Mononuclear cell (primary cell): ENCODE measurements around the gene DICER1. TPM values are rescaled to one million over a fixed set of nuclear protein-coding genes. Genes with fewer than 3 reads are reported as not detected.

Source experiments
- H3K27me3 ChIP-seq: 2 replicates; pipeline ENCODE4 v1.6.0; 2011; ENCODE audit warnings: low read length, control low read depth; ENCODE audit not compliant: insufficient read depth
- H3K4me1 ChIP-seq: 2 replicates; pipeline ENCODE4 v1.5.1; 2011; ENCODE audit warnings: mild to moderate bottlenecking, low read length, control low read depth; ENCODE audit not compliant: insufficient read depth
- H3K4me3 ChIP-seq: 2 replicates; pipeline ENCODE4 v1.5.1; 2011; ENCODE audit warnings: mild to moderate bottlenecking, low read length, moderate library complexity
- H3K9me3 ChIP-seq: 2 replicates; pipeline ENCODE4 v1.5.1; 2011; ENCODE audit warnings: low read depth, mild to moderate bottlenecking, control low read depth, low read length
- total RNA-seq: library from RNA; depleted of rRNA; stranded (reverse); fragments of >200 nt; gene quantifications from one replicate; pipeline ENCODE4 v1.2.3, GENCODE V29; 2012

The DICER1 gene
- total RNA-seq, 1 donor: 99.5 TPM

DNA sequence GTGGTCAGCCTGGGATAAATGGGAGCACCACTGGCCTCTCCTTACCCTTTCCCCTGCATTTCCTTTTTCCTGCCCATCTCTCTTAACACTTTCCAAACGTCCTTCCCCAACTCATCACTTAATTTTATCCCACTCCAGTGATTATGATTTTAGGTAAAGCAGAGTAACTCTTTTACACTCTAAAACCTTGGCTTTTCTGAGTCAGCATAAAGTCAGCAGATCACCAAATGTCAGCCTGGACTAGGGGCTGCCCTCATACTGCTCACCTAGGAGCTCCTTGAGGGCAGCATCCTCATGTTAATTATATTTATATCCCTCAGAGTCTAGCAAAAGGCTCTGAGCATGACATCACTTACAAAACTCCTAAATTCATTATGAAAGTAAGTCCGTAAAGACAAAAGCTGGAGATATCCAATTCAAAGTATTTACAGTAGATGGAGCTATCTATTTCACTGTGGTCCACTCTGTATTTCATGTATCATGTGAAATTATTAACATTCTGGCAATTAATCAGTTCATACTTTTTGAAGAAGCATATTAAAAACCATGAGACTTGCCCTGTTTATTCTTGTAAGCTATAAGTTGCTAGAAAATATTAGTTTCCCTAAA, 17.0 kb upstream of the DICER1 start:
- Histone ChIP-seq H3K4me1 (peaks cover 24% of the 10 kb centered on the region), H3K27me3 (no peaks in the 10 kb centered on the region), H3K9me3 (no peaks in the 10 kb centered on the region), H3K4me3 (no peak overlapping the region)

DNA sequence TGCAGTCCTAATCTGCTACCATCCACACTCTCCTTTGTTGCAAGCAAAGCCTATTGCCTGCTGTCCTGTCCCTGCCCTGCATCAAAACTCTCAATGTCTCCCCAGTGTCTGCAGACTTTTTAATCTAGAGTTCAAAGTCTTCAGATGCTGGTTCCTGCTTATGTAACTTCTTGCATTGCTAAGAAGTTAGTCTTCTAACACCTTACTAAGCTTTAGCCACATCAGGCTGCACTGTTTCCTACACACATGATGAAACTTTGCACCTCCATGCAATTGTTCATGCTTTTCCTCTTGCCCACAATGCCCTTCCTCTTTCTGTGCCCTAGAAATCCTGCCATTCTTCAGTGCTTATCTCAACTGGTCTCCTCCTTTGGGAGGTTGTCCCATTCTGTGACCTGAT, 16.2 kb upstream of the DICER1 start:
- Histone ChIP-seq H3K27me3 (no peaks in the 10 kb centered on the region), H3K4me1 (peaks cover 24% of the 10 kb centered on the region), H3K4me3 (no peak overlapping the region), H3K9me3 (no peaks in the 10 kb centered on the region)

DNA sequence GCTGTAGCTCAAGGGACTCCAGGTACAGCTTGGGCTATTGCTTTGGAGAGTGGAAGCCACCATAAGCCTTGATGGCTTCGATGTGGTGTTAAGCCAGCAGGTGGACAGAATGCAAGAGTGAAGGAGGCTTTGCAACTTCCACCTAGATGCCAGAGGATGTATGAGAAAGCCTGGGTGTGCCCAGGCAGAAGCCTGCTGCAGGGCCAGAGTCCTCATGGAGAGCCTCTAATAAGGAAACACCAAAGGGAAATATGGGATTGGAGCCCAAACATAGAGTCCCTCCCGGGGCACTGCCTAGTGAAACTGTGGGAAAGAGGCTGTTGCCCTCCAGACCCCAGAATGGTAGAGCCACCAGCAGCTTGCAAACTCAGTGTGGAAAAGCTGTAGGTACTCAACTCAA, 9.8 kb upstream of the DICER1 start:
- Histone ChIP-seq H3K4me1 (peaks cover 15% of the 10 kb centered on the region), H3K27me3 (no peaks in the 10 kb centered on the region), H3K9me3 (no peaks in the 10 kb centered on the region), H3K4me3 (no peak overlapping the region)

DNA sequence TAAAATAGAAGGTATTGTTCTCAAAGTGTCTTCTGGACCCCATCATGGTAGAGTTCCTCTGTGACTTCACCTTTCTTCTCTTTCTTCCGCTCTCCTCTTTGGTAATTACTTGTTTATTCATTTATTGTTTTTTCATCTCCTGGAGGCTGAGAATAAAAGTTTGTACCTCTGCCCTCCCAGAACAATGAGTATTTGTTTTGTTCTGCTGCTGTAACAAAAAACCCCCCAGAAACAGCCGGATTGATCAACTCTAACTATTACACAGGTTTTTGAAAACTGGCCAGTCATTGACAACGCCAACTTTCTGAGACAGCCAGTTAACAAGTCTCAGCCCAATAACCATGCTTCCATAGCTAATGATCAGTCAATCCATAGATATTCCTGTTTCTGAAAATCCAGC, 8.2 kb upstream of the DICER1 start:
- no peak overlapping the region for H3K4me3 ChIP-seq
- no peaks in the 10 kb centered on the region for H3K9me3 ChIP-seq
- no peaks in the 10 kb centered on the region for H3K27me3 ChIP-seq

DNA sequence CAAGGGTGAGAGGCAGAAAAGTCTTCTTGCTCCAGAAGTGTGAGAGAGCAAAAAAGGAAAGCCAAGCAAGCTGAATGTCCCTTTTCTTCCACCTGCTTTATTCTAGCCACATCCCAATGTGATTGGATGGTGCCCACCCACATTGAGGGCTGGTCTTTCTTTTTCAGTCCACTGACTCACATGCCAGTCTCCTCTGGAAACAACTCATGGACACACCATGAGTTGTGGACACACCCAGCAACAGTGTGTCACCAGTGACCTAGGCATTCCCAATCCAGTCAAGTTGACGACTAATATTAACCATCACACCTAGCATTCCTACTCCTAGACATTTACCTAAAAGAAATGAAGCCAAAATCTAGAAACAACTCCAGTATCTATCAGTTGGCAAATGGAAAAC, 7.2 kb upstream of the DICER1 start:
- no peaks in the 10 kb centered on the region for H3K27me3 ChIP-seq
- H3K4me3 ChIP-seq: no peak overlapping the region
- H3K9me3 ChIP-seq: no peaks in the 10 kb centered on the region
- peaks cover 14% of the 10 kb centered on the region for H3K4me1 ChIP-seq

More for the DNA sequence above, 8.2 kb upstream of the DICER1 start:
- H3K4me1 ChIP-seq: peaks cover 14% of the 10 kb centered on the region

DNA sequence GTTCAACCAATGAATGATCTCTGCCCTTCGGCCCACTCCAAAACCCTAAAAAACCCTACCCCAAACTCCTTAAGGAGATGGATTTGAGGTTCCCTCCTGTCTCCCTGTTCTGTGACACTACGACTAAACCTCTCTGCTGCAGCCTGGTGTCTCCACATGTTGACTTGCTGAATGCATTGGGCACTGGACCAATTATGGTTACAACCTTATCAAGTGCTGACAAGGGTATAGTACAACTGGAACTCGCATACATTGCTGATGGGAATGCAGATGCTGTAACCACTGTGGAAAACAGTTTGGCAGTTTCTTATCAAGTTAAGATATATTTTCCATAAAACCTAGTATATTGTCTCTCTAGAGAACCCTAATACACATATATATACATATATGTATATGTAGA, 6.3 kb upstream of the DICER1 start:
- Histone ChIP-seq H3K4me3 (no peak overlapping the region), H3K27me3 (no peaks in the 10 kb centered on the region), H3K4me1 (peaks cover 20% of the 10 kb centered on the region), H3K9me3 (no peaks in the 10 kb centered on the region)

DNA sequence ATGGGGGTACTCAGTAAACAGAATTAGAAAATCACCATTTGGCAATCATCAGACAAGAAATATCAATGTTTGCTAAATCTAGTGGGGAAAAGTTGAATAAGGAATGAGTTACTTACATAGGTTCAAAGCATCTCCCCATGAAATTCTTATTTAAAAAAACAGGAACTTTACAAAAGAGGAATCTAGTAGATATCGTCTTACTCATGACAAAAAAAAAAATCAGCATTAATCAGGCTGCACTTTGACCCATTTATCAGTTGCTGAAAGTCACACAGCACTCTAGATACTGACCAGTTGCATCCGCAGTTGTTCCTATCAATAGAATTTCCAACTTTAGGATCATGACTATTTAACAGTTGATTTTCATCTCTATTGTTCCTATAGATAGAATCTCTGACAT, 5.8 kb upstream of the DICER1 start:
- no peak overlapping the region for H3K4me3 ChIP-seq

DNA sequence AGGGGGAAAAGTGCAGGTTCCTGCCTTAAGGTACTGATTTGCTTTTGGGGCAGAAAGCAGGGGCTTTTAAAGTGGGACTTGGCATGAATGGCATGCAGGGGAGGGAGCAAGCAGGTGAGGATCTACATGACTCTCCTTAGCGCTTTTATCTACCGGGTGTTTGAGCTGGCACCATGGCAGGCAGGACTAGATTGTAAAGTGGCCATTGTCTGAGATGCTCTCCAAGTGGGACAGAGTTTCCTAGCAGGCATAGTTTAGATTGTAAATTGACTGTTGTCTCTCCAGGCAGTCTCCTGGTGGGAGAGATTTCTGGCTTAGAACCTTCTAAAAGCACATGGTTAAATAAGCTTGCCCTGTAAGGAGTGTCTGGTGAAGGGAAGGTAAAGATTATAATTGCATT, 5.3 kb upstream of the DICER1 start:
- Histone ChIP-seq H3K4me1 (peaks cover 29% of the 10 kb centered on the region), H3K9me3 (no peaks in the 10 kb centered on the region), H3K4me3 (no peak overlapping the region), H3K27me3 (no peaks in the 10 kb centered on the region)

More for the DNA sequence above, 5.8 kb upstream of the DICER1 start:
- H3K4me1 ChIP-seq: peaks cover 26% of the 10 kb centered on the region
- H3K27me3 ChIP-seq: no peaks in the 10 kb centered on the region
- no peaks in the 10 kb centered on the region for H3K9me3 ChIP-seq

DNA sequence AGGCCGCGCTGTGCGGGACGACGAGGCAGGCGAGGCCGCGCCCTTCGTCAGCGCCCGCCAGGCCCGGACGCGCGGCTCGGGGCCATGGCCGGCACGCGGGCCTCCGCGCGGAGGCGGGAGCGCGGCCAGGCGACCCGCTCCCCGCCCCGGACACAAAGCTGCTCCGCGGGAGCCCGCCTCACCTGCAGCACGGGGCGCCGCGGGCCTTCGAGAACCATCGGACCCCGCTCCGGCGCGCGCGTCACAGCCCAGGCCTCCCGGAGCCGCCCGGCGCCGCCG, 342 bp downstream of the DICER1 start:
- no peaks in the 10 kb centered on the region for H3K27me3 ChIP-seq
- peaks cover 28% of the 10 kb centered on the region for H3K4me1 ChIP-seq
- peak overlapping the region; percentile 61 for H3K4me3 ChIP-seq
- no peaks in the 10 kb centered on the region for H3K9me3 ChIP-seq

DNA sequence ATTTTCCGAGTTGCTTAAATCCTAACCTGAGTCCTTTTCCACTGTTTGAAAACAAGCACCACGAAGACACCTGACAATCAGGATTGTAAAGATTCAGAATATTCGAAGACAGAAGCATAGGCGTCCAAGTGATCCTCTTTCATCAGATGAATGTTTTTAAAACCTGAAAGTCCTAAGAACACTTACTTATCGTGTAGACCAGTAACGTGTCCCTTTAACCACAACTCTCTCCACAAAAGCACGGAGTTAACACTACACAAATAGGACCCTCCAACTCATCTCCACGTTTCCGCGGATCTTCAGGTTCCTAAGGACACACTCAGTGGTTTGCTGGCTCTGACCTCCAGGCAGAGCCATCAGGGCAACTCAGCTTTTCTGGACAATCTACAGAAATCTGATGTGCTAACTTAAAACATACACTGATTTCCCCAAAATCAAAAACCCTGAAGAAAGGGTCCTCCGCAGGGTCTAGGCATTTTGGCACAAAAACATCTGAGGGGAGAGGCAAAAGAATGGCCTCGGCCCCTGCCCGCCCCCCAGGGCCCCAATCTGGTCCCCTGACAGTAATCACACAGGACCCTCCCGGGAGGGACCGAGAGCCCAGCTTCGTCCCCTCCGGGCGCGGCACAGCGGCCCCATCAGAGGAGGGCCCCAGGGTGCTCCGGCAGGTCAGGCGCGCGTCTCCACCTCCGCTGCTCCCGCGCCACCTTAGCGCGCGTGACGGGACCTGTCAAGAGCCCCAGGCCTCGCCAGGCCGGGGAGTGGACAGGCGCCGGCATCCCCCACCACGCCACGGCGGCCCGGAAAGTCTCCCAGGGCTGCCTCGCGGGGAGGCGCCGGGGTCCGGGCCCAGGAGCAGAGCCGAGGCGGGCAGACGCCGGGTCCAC, 925 bp downstream of the DICER1 start:
- Histone ChIP-seq H3K4me3 (peak overlapping the region; percentile 61), H3K4me1 (peaks cover 31% of the 10 kb centered on the region), H3K9me3 (no peaks in the 10 kb centered on the region), H3K27me3 (no peaks in the 10 kb centered on the region)

DNA sequence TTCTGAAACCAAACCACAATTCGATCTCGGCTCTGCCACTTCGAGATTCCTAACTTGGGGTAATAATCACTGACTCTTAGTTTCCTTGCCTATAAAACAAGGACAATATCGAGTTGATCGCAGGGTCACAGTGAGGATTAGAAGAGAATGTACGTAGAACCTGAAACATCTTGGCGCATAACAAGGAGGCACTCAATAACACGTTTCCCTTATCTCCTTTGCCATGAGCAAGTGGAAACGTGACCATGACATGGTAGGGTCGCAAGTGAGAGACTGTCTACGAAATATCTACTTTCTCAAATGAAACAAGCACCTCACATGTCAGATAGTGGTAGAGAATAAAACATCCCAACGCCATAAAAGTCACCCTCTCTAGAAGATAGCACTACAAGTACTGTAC, 2.3 kb downstream of the DICER1 start:
- H3K4me1 ChIP-seq: peaks cover 32% of the 10 kb centered on the region
- no peak overlapping the region for H3K4me3 ChIP-seq
- no peaks in the 10 kb centered on the region for H3K27me3 ChIP-seq
- H3K9me3 ChIP-seq: no peaks in the 10 kb centered on the region

DNA sequence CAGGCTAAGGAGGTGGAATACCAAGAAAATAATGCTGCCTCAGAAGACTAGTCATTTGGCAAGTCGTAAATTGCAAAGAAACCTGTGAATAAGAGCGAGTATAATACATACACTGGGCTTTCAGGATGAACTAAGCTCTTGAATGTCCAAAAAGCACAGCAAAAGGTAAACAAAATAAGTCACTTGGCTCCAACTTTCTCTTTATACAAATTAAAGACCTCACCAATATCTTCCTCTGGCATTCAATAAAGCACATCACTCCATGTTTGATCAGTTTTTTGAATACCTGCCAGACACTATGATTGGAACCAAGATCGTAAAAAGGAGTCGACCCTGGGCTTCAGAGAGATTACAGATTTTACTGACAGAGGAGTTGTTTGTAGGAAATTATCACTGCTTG, 3.5 kb downstream of the DICER1 start:
- Histone ChIP-seq H3K9me3 (no peaks in the 10 kb centered on the region), H3K4me1 (peaks cover 28% of the 10 kb centered on the region), H3K4me3 (no peak overlapping the region), H3K27me3 (no peaks in the 10 kb centered on the region)

DNA sequence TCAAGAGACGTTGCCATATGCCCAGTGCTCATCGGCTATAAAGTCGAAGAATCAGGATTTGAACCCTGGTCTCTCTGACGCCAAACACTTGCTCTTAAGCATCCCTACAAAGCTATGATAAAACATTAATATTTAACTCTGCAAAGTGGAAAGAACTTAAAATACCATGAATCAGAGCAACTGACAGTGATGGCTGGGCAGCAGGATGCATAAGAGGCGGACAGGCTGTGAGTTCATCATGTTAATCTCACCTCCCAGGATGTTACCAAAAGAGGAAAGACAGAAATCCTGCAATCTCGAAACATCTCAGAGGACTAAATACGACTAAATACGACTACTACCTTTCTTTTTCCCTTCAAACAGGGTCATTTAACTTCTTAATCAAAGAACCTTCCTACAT, 5.8 kb downstream of the DICER1 start:
- no peaks in the 10 kb centered on the region for H3K9me3 ChIP-seq
- no peaks in the 10 kb centered on the region for H3K27me3 ChIP-seq
- no peak overlapping the region for H3K4me3 ChIP-seq
- peaks cover 30% of the 10 kb centered on the region for H3K4me1 ChIP-seq

DNA sequence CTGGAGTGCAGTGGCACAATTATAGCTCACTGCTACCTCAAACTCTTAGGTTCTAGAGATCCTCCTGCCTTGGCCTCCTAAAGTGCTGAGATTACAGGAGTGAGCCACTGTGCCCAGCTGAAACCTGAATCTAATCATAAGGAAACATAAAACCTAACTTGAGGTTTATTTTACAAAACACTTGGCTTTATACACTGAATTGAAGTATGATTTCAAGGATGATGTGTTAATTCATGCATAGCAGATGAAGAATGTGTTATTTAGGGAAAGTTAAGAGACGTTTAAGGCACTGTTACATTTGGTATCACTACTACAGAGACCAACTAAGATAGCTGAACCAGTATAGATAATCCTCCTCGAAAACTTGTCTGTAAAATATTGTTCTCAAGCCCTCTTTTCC, 6.4 kb downstream of the DICER1 start:
- no peak overlapping the region for H3K4me3 ChIP-seq
- no peaks in the 10 kb centered on the region for H3K27me3 ChIP-seq
- H3K4me1 ChIP-seq: peaks cover 33% of the 10 kb centered on the region
- no peaks in the 10 kb centered on the region for H3K9me3 ChIP-seq

DNA sequence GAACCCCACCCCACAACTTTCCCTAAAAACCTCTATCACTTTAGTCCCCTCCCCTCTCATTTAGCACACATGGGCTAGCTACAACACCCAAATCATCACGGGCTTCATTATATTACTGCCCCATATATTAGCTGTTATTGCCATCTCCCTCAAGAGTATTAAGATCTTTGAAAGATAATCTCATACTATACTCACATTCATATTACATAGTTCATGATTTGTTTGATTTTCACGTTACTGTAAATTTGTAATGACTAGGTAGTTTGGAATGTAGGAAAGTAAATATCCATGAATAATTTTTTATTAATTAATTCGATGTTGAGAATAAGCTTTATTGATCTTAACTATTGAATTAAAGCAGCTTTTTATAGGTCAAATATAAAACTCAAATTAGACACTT, 7.9 kb downstream of the DICER1 start:
- H3K9me3 ChIP-seq: peaks cover 7% of the 10 kb centered on the region
- H3K27me3 ChIP-seq: no peaks in the 10 kb centered on the region
- peaks cover 25% of the 10 kb centered on the region for H3K4me1 ChIP-seq
- no peak overlapping the region for H3K4me3 ChIP-seq

DNA sequence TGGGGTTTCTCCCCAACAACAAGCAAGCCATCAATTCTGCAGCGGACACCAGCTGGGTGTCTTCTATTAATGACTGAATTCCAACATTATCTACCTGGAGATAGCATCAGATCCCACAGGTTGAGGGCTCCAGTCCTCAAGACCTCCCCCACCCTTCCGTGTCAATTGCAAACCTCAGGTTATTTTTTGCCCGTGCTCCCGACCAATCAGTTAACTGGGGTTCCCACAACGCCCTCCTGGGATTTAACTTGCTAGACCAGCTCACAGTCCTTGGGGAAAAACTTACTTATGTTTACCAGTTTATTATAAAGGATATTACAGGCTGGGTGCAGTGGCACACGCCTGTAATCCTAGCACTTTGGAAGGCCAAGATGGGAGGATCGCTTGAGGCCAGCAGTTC, 9.7 kb downstream of the DICER1 start:
- Histone ChIP-seq H3K27me3 (no peaks in the 10 kb centered on the region), H3K9me3 (peaks cover 7% of the 10 kb centered on the region), H3K4me3 (no peak overlapping the region), H3K4me1 (peaks cover 37% of the 10 kb centered on the region)
